H1 (cell line): ENCODE results near the gene CERS3. TPM values are rescaled to one million over a fixed set of nuclear protein-coding genes. Genes with fewer than 3 reads are reported as not detected.

Experiments used
- CTCF ChIA-PET: fragments of 300-600 bp; sonication (Branson Sonifier 250); formaldehyde crosslinking; loops from one replicate; lab custom pipeline; 2021; ENCODE audit not compliant: partially characterized antibody; lab: Charles Lee
- POLR2A ChIA-PET: fragments of 300-600 bp; sonication (Branson Sonifier 250); formaldehyde crosslinking; loops from one replicate; lab custom pipeline; 2021; ENCODE audit warnings: inconsistent platforms; ENCODE audit not compliant: partially characterized antibody; lab: Charles Lee
- DNase-seq, 2 experiments: peaks; one replicate each; pipeline versions ENCODE4 v3.0.0 to v3.0.0-alpha.2; 2010 to 2022; ENCODE audit warnings: low spot score in 2 of 2, low read depth in 1 of 2, mixed read lengths in 1 of 2
- FAIRE-seq: peaks from 2 replicates; lab custom pipeline; 2011; peaks lifted over from hg19 to GRCh38; lab: Jason Lieb, UNC
- H2AFZ ChIP-seq: 2 replicates; pipeline ENCODE4 v1.8.1; 2012; ENCODE audit warnings: low read length, inconsistent platforms
- H2AK5ac ChIP-seq: 2 replicates; pipeline ENCODE4 v1.6.1; 2013; ENCODE audit warnings: low read depth, low read length
- H2BK120ac ChIP-seq: replicated peaks from 2 replicates; pipeline ENCODE3; 2013; ENCODE audit warnings: low read depth, low read length, inconsistent platforms
- H2BK12ac ChIP-seq: 2 replicates; pipeline ENCODE4 v1.6.1; 2013; ENCODE audit warnings: low read depth, low read length
- H2BK15ac ChIP-seq: 2 replicates; pipeline ENCODE4 v1.6.1; 2013; ENCODE audit warnings: low read length
- H2BK20ac ChIP-seq: 2 replicates; pipeline ENCODE4 v1.6.1; 2013; ENCODE audit warnings: low read length
- H2BK5ac ChIP-seq: 2 replicates; pipeline ENCODE4 v1.6.1; 2013; ENCODE audit warnings: low read depth, low read length
- H3K14ac ChIP-seq: 2 replicates; pipeline ENCODE4 v1.6.1; 2013; ENCODE audit warnings: inconsistent platforms; ENCODE audit not compliant: insufficient read length
- H3K18ac ChIP-seq: 2 replicates; pipeline ENCODE4 v1.6.1; 2013; ENCODE audit warnings: low read length; ENCODE audit errors: extremely low read depth
- H3K23ac ChIP-seq: 2 replicates; pipeline ENCODE4 v1.6.1; 2013; ENCODE audit warnings: inconsistent platforms; ENCODE audit not compliant: insufficient read length
- H3K23me2 ChIP-seq: 2 replicates; pipeline ENCODE4 v1.6.1; 2013; ENCODE audit warnings: low read depth, low read length
- H3K27ac ChIP-seq: 2 replicates; pipeline ENCODE4 v1.6.1; 2011; ENCODE audit warnings: low read depth, low read length, inconsistent platforms
- H3K27me3 ChIP-seq, 4 experiments: replicated peaks in 1 of 4; 1 replicate in 1 of 4; 2 replicates in 3 of 4; pipeline versions ENCODE4 v1.6.1 to v1.8.1; 2011 to 2013; ENCODE audit warnings: low read length in 3 of 4, mild to moderate bottlenecking in 3 of 4, inconsistent platforms in 2 of 4, mixed read lengths in 2 of 4, moderate library complexity in 1 of 4; ENCODE audit not compliant: control insufficient read depth in 3 of 4, insufficient read depth in 3 of 4; ENCODE audit errors: extremely low read depth in 1 of 4
- H3K36me3 ChIP-seq, 4 experiments: 2 replicates each; pipeline versions ENCODE4 v1.6.1 to v1.8.1; 2011 to 2013; ENCODE audit warnings: mild to moderate bottlenecking in 4 of 4, low read length in 3 of 4, moderate library complexity in 2 of 4, control low read depth in 1 of 4, inconsistent platforms in 1 of 4; ENCODE audit not compliant: insufficient read depth in 4 of 4, control insufficient read depth in 2 of 4
- H3K4ac ChIP-seq: replicated peaks from 2 replicates; pipeline ENCODE3; 2013; ENCODE audit warnings: low read length, low read depth, mixed read lengths, inconsistent platforms; ENCODE audit not compliant: insufficient read length
- H3K4me1 ChIP-seq, 4 experiments: replicated peaks in 1 of 4; 1 replicate in 1 of 4; 2 replicates in 3 of 4; pipeline versions ENCODE4 v1.6.1 to v1.8.1; 2011 to 2013; ENCODE audit warnings: low read length in 3 of 4, inconsistent platforms in 2 of 4, mixed read lengths in 1 of 4; ENCODE audit not compliant: insufficient read depth in 4 of 4, control insufficient read depth in 3 of 4
- H3K4me2 ChIP-seq, 2 experiments: 2 replicates each; pipeline versions ENCODE4 v1.6.1 to v1.8.1; 2011 to 2013; ENCODE audit warnings: low read depth in 2 of 2, low read length in 2 of 2, control low read depth in 1 of 2, inconsistent platforms in 1 of 2, mild to moderate bottlenecking in 1 of 2; ENCODE audit not compliant: insufficient read depth in 1 of 2
- H3K4me3 ChIP-seq, 4 experiments: fragments of 200-600, 300-600 bp in 1 of 4; sonication (generic), shearing (Covaris generic), sonication (Bioruptor Twin) in 1 of 4; 2 replicates each; pipeline versions ENCODE4 v1.5.1 to v1.8.1; 2011 to 2016; ENCODE audit warnings: low read length in 4 of 4, low read depth in 3 of 4, control low read depth in 2 of 4, inconsistent platforms in 2 of 4, mild to moderate bottlenecking in 2 of 4, mixed read lengths in 1 of 4, moderate library complexity in 1 of 4; ENCODE audit not compliant: insufficient read depth in 2 of 4; ENCODE audit errors: extremely low read depth in 1 of 4
- H3K56ac ChIP-seq: replicated peaks from 2 replicates; pipeline ENCODE3; 2013; ENCODE audit warnings: low read depth, mild to moderate bottlenecking, mixed read lengths, low read length, inconsistent platforms; ENCODE audit not compliant: insufficient read length
- H3K79me1 ChIP-seq: 2 replicates; pipeline ENCODE4 v1.6.1; 2013; ENCODE audit warnings: low read depth, low read length, control low read depth
- H3K79me2 ChIP-seq, 2 experiments: 2 replicates each; pipeline versions ENCODE4 v1.6.1 to v1.8.1; 2012 to 2013; ENCODE audit warnings: low read length in 2 of 2, mild to moderate bottlenecking in 2 of 2, inconsistent platforms in 1 of 2; ENCODE audit not compliant: insufficient read depth in 2 of 2, control insufficient read depth in 1 of 2
- H3K9ac ChIP-seq, 4 experiments: replicated peaks in 1 of 4; 1 replicate in 1 of 4; 2 replicates in 3 of 4; pipeline versions ENCODE4 v1.6.1 to v1.8.1; 2011 to 2013; ENCODE audit warnings: low read depth in 3 of 4, low read length in 3 of 4, control low read depth in 2 of 4, mild to moderate bottlenecking in 2 of 4, moderate library complexity in 2 of 4, inconsistent platforms in 1 of 4; ENCODE audit errors: extremely low read depth in 1 of 4
- H3K9me3 ChIP-seq, 2 experiments: 2 replicates each; pipeline versions ENCODE4 v1.6.1 to v1.8.1; 2012 to 2013; ENCODE audit warnings: mild to moderate bottlenecking in 2 of 2, moderate library complexity in 2 of 2, control low read depth in 1 of 2, inconsistent platforms in 1 of 2, low read depth in 1 of 2, low read length in 1 of 2, mixed read lengths in 1 of 2; ENCODE audit not compliant: insufficient read depth in 2 of 2
- H4K20me1 ChIP-seq, 2 experiments: replicated peaks in 1 of 2; 2 replicates each; pipeline versions ENCODE3 to v1.8.1; 2011 to 2013; ENCODE audit warnings: inconsistent platforms in 2 of 2, low read length in 2 of 2, mild to moderate bottlenecking in 1 of 2; ENCODE audit not compliant: insufficient read depth in 2 of 2, control insufficient read depth in 1 of 2
- H4K5ac ChIP-seq: 2 replicates; pipeline ENCODE4 v1.6.1; 2013; ENCODE audit warnings: low read length, low read depth, mixed read lengths, inconsistent platforms; ENCODE audit not compliant: insufficient read length
- H4K8ac ChIP-seq: 2 replicates; pipeline ENCODE4 v1.8.0; 2013; ENCODE audit warnings: mild to moderate bottlenecking, moderate library complexity, low read length, inconsistent platforms; ENCODE audit not compliant: insufficient read depth; ENCODE audit errors: extremely low read depth
- H4K91ac ChIP-seq: replicated peaks from 2 replicates; pipeline ENCODE3; 2013; ENCODE audit warnings: low read length, mixed read lengths, inconsistent platforms; ENCODE audit not compliant: insufficient read length
- CEBPB ChIP-seq: IDR thresholded peaks from 2 replicates; pipeline ENCODE4 v1.6.1; 2012; ENCODE audit warnings: low read depth, low read length
- CTBP2 ChIP-seq: IDR thresholded peaks from 2 replicates; pipeline ENCODE4 v1.7.0; 2011; ENCODE audit warnings: borderline replicate concordance, mild to moderate bottlenecking, moderate library complexity, mixed read lengths, low read length; ENCODE audit not compliant: insufficient read depth, insufficient read length
- JUN ChIP-seq: IDR thresholded peaks from 2 replicates; pipeline ENCODE4 v1.6.1; 2011; ENCODE audit warnings: low read depth, mild to moderate bottlenecking, improper control_type of control experiment, low read length
- JUND ChIP-seq: IDR thresholded peaks from 2 replicates; pipeline ENCODE4 v1.6.1; 2011; ENCODE audit warnings: mild to moderate bottlenecking, improper control_type of control experiment, low read length
- NANOG ChIP-seq: IDR thresholded peaks from 2 replicates; pipeline ENCODE4 v1.6.1; 2011; ENCODE audit warnings: low read length, low read depth, mild to moderate bottlenecking, inconsistent platforms; ENCODE audit not compliant: insufficient read depth, poor library complexity, severe bottlenecking
- POU5F1 ChIP-seq: IDR thresholded peaks from 2 replicates; pipeline ENCODE4 v1.6.1; 2011; ENCODE audit warnings: low read depth, mild to moderate bottlenecking, low read length, moderate library complexity
- RBBP5 ChIP-seq: IDR thresholded peaks from 2 replicates; pipeline ENCODE4 v1.7.1; 2012; ENCODE audit warnings: low read depth, mild to moderate bottlenecking, inconsistent platforms, low read length, moderate library complexity, borderline replicate concordance
- SIRT6 ChIP-seq: IDR thresholded peaks from one replicate; pipeline ENCODE4 v1.7.1; 2012; ENCODE audit warnings: low read length, inconsistent platforms
- SP4 ChIP-seq: IDR thresholded peaks from 2 replicates; pipeline ENCODE4 v1.6.1; 2012; ENCODE audit warnings: low read length, inconsistent platforms
- ZNF274 ChIP-seq: IDR thresholded peaks from 2 replicates; pipeline ENCODE4 v1.7.0; 2012; ENCODE audit warnings: low read length, borderline replicate concordance; ENCODE audit errors: extremely low read depth
- WGBS, 2 experiments: shearing (Covaris generic) in 1 of 2; methylation state at CpG; one replicate each; pipeline versions ENCODE4 v1.1.6 to v1.1.7; 2013 to 2015; ENCODE audit warnings: low lambda C conversion rate in 2 of 2, mixed read lengths in 2 of 2, inconsistent platforms in 1 of 2, low coverage in 1 of 2, missing lambda C conversion rate in 1 of 2; ENCODE audit not compliant: insufficient replicate concordance in 2 of 2, insufficient coverage in 1 of 2, insufficient read length in 1 of 2; ENCODE audit errors: extremely low coverage in 1 of 2, missing lambda C conversion rate in 1 of 2; 5-methylcytosine and 5-hydroxymethylcytosine counted together
- polyA plus RNA-seq, 7 experiments: library from polyadenylated mRNA; depleted of rRNA in 3 of 7; stranded (reverse) in 5 of 7; unstranded in 2 of 7; fragments of >200 nt in 5 of 7; fragments of 200-250 nt in 2 of 7; gene quantifications; 1 replicate in 5 of 7; 2 replicates in 1 of 7; 4 replicates in 1 of 7; pipeline versions ENCODE4 v1.2.1 to v1.2.3, GENCODE V29; 2011 to 2013; ENCODE audit warnings: missing spikeins in 2 of 7, mixed read lengths in 2 of 7
- total RNA-seq: library from RNA; stranded (reverse); fragmentation: NEBNext Ultra II Directional; extraction: Animal tissue kit (Norgen Biotek cat#: 25700); gene quantifications from 2 replicates; pipeline ENCODE4 v1.2.1, GENCODE V29; 2021
- TF ChIP-seq, protein P1 (sequence below), 3 experiments: IDR thresholded peaks; 1 replicate in 2 of 3; 2 replicates in 1 of 3; pipeline versions ENCODE4 v1.5.1 to v1.6.1; 2011; ENCODE audit warnings: low read length in 3 of 3, mild to moderate bottlenecking in 3 of 3, inconsistent platforms in 2 of 3, low read depth in 1 of 3, moderate library complexity in 1 of 3; ENCODE audit not compliant: insufficient read depth in 1 of 3; ENCODE audit errors: control extremely low read depth in 1 of 3

CERS3 gene
- total and polyA plus RNA-seq, 2 of the 8 experiments (the other 6 are each of a cell fraction or from before 2014, with no cell fraction given) = 0.62 TPM; not detected in 1

DNA sequence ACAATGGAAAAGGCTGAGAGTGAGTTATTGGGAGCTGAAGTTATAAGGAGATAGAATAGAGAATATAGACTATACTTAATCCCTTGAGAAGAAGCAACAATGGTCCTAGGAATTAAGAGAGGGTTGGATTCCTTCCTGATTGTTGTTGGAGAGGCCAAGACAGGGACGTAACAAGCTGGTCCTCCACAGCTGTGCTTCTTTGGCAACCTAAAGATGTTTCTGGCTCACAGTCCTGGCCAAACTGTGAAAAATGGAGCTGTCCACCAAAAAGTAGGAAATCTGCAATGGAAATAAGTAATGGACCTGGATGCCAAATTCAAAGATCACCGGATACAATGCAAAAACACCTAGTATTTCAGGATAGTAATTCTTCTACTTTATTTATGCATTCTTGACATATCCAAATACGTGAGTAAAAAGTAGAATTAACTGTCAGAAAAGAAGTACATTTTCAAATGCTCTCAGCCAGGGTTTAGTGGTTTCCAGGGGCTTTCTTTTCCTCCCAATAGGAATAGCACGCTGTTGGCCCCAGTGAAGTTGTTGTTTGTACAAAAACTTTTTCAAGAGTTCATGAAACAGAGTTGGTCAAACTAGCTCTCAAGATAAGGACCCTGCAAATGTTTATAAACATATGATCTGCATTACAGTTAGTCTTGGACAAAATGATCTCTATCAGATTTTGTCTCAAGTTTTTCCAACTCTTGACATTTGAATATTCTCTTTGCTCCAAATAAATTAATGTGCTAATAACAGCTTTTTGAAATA, 28.3 kb downstream of the CERS3 start:
- H2BK15ac ChIP-seq = no peak overlapping the region
- ChIA-PET CTCF (interaction anchor here (0.8 kb wide), 1 partner anchor 151 kb away, joined by 4 read pairs; no protein-coding TSS in a partner anchor), POLR2A (no interaction called here)
- H3K56ac ChIP-seq = no peak overlapping the region
- no peak overlapping the region for H4K91ac ChIP-seq
- H4K5ac ChIP-seq = no peak overlapping the region
- no peak overlapping the region for H3K14ac ChIP-seq
- peaks cover 39 to 46% of the 10 kb centered on the region in 2 experiments for H3K9me3 ChIP-seq
- FAIRE-seq (no peak), DNase-seq (no peak)
- H3K9ac ChIP-seq = no peak overlapping the region
- H3K27me3 ChIP-seq = no peaks in the 10 kb centered on the region
- no peaks in the 10 kb centered on the region for H3K79me2 ChIP-seq
- no peak overlapping the region for H4K8ac ChIP-seq
- no peak overlapping the region for H3K4me2 ChIP-seq
- no peak overlapping the region for H3K4ac ChIP-seq
- H2BK120ac ChIP-seq = no peak overlapping the region
- no peak overlapping the region for H3K4me3 ChIP-seq
- H3K4me1 ChIP-seq = no peaks in the 10 kb centered on the region
- no peak overlapping the region for H2BK12ac ChIP-seq
- H2AK5ac ChIP-seq = no peak overlapping the region
- H3K23me2 ChIP-seq = no peaks in the 10 kb centered on the region
- no peak overlapping the region for H2AFZ ChIP-seq
- H3K36me3 ChIP-seq = no peaks in the 10 kb centered on the region
- H3K23ac ChIP-seq = no peak overlapping the region
- no peak overlapping the region for H2BK5ac ChIP-seq
- H2BK20ac ChIP-seq = no peak overlapping the region
- H3K18ac ChIP-seq = no peak overlapping the region
- H3K27ac ChIP-seq = no peak overlapping the region
- WGBS, 2 experiments = 71% methylated on average over 4 of the region's 4 CpGs; no CpG with 5 or more reads in 1 of the 2 experiments
- H3K79me1 ChIP-seq = no peaks in the 10 kb centered on the region
- H4K20me1 ChIP-seq = no peaks in the 10 kb centered on the region
- no peak for TF ChIP-seq SP4
- no peak for TF ChIP-seq SIRT6
- no peak for TF ChIP-seq RBBP5
- no peak for TF ChIP-seq JUND
- TF ChIP-seq POU5F1 = no peak
- no peak for TF ChIP-seq JUN
- TF ChIP-seq CEBPB = no peak
- no peak for TF ChIP-seq CTBP2
- TF ChIP-seq NANOG = no peak
- TF ChIP-seq, protein P1, sequence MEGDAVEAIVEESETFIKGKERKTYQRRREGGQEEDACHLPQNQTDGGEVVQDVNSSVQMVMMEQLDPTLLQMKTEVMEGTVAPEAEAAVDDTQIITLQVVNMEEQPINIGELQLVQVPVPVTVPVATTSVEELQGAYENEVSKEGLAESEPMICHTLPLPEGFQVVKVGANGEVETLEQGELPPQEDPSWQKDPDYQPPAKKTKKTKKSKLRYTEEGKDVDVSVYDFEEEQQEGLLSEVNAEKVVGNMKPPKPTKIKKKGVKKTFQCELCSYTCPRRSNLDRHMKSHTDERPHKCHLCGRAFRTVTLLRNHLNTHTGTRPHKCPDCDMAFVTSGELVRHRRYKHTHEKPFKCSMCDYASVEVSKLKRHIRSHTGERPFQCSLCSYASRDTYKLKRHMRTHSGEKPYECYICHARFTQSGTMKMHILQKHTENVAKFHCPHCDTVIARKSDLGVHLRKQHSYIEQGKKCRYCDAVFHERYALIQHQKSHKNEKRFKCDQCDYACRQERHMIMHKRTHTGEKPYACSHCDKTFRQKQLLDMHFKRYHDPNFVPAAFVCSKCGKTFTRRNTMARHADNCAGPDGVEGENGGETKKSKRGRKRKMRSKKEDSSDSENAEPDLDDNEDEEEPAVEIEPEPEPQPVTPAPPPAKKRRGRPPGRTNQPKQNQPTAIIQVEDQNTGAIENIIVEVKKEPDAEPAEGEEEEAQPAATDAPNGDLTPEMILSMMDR (IDR thresholded peaks at IDR 0.05; ENCODE audit: control extremely low read depth in 1 of 3, insufficient read depth in 1 of 3, low read depth in 1 of 3, low read length in 3 of 3) = no peak
- no peak for TF ChIP-seq ZNF274
